Measurements from ENCODE around the gene ANKRD55.

Gene ANKRD55

DNA sequence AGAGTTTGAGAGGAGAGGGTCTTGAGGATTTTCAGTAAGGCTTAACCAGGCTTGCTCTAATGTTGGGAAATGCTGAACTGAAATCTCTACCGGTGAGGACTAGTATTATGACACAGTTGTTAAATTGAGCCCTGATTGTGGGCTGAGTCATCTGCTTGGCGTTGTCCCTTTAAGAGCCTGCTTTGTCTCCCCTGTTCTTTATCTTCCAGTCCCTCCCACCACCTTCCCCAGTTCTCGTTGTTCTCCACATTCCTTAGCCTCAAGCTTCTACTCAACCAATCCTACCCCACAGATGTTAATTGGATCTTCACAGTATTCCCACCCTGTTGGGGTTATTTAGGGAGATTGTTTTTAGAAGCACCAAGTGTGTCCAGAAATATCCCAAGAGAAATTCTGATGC is 57.6 kb downstream of the ANKRD55 start:
- TF ChIP-seq POLR2AphosphoS5 (IDR thresholded peaks at IDR 0.05; ENCODE audit: low read depth, low read length): no peak
- no peak for TF ChIP-seq SIN3A (IDR thresholded peaks at IDR 0.05; ENCODE audit: borderline replicate concordance, insufficient read depth, low read length)
- TF ChIP-seq, protein P1, sequence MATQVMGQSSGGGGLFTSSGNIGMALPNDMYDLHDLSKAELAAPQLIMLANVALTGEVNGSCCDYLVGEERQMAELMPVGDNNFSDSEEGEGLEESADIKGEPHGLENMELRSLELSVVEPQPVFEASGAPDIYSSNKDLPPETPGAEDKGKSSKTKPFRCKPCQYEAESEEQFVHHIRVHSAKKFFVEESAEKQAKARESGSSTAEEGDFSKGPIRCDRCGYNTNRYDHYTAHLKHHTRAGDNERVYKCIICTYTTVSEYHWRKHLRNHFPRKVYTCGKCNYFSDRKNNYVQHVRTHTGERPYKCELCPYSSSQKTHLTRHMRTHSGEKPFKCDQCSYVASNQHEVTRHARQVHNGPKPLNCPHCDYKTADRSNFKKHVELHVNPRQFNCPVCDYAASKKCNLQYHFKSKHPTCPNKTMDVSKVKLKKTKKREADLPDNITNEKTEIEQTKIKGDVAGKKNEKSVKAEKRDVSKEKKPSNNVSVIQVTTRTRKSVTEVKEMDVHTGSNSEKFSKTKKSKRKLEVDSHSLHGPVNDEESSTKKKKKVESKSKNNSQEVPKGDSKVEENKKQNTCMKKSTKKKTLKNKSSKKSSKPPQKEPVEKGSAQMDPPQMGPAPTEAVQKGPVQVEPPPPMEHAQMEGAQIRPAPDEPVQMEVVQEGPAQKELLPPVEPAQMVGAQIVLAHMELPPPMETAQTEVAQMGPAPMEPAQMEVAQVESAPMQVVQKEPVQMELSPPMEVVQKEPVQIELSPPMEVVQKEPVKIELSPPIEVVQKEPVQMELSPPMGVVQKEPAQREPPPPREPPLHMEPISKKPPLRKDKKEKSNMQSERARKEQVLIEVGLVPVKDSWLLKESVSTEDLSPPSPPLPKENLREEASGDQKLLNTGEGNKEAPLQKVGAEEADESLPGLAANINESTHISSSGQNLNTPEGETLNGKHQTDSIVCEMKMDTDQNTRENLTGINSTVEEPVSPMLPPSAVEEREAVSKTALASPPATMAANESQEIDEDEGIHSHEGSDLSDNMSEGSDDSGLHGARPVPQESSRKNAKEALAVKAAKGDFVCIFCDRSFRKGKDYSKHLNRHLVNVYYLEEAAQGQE (IDR thresholded peaks at IDR 0.05; ENCODE audit: insufficient read depth in 1 of 2, low read depth in 2 of 2, low read length in 2 of 2): no peak
- TF ChIP-seq FOXP2 (optimal IDR thresholded peaks at IDR 0.05; ENCODE audit: borderline replicate concordance, extremely low read depth, extremely low read length, insufficient read depth): no peak
- TF ChIP-seq TAF1 (IDR thresholded peaks at IDR 0.05; ENCODE audit: borderline replicate concordance, insufficient read depth, low read length): no peak

GRCh38 chr5:56175021-56175420 is 58.1 kb downstream of the ANKRD55 start:
- TF ChIP-seq, protein P1 (IDR thresholded peaks at IDR 0.05; ENCODE audit: insufficient read depth in 1 of 2, low read depth in 2 of 2, low read length in 2 of 2): no peak
- TF ChIP-seq FOXP2 (optimal IDR thresholded peaks at IDR 0.05; ENCODE audit: borderline replicate concordance, extremely low read depth, extremely low read length, insufficient read depth) (no peak), TAF1 (IDR thresholded peaks at IDR 0.05; ENCODE audit: borderline replicate concordance, insufficient read depth, low read length) (no peak), SIN3A (IDR thresholded peaks at IDR 0.05; ENCODE audit: borderline replicate concordance, insufficient read depth, low read length) (no peak), POLR2AphosphoS5 (IDR thresholded peaks at IDR 0.05; ENCODE audit: low read depth, low read length) (no peak)

- TF ChIP-seq TAF1 (IDR thresholded peaks at IDR 0.05; ENCODE audit: borderline replicate concordance, insufficient read depth, low read length): no peak
- no peak for TF ChIP-seq POLR2AphosphoS5 (IDR thresholded peaks at IDR 0.05; ENCODE audit: low read depth, low read length)
- TF ChIP-seq, protein P1 (IDR thresholded peaks at IDR 0.05; ENCODE audit: insufficient read depth in 1 of 2, low read depth in 2 of 2, low read length in 2 of 2): no peak
- TF ChIP-seq SIN3A (IDR thresholded peaks at IDR 0.05; ENCODE audit: borderline replicate concordance, insufficient read depth, low read length): no peak
- TF ChIP-seq FOXP2 (optimal IDR thresholded peaks at IDR 0.05; ENCODE audit: borderline replicate concordance, extremely low read depth, extremely low read length, insufficient read depth): no peak
These were observed 60.9 kb downstream of the ANKRD55 start for GRCh38 chr5:56172241-56172640.

GRCh38 chr5:56170557-56170956 is 62.6 kb downstream of the ANKRD55 start:
- TF ChIP-seq POLR2AphosphoS5 (IDR thresholded peaks at IDR 0.05; ENCODE audit: low read depth, low read length) (no peak), FOXP2 (optimal IDR thresholded peaks at IDR 0.05; ENCODE audit: borderline replicate concordance, extremely low read depth, extremely low read length, insufficient read depth) (no peak), TAF1 (IDR thresholded peaks at IDR 0.05; ENCODE audit: borderline replicate concordance, insufficient read depth, low read length) (no peak)

DNA sequence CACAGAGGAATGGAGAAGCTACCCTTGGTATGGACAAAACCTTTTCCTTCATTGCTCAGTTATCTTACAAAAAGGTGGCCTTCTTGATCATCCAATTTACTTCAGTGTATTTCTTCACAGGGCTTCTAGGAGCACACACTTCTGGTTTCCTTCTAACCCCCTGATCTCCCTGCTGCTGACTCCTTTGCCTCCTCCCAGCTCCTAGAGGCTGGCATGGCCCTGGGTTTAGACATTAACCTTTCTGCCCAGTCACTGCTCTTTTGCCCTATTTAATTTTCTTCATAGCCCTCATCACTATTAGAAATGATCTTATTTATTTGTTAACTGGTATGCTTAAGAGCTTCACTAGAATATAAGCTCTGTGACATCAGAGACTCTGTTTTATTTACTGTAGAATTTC is 63.2 kb downstream of the ANKRD55 start:
- TF ChIP-seq FOXP2 (optimal IDR thresholded peaks at IDR 0.05; ENCODE audit: borderline replicate concordance, extremely low read depth, extremely low read length, insufficient read depth) (no peak), TAF1 (IDR thresholded peaks at IDR 0.05; ENCODE audit: borderline replicate concordance, insufficient read depth, low read length) (no peak), SIN3A (IDR thresholded peaks at IDR 0.05; ENCODE audit: borderline replicate concordance, insufficient read depth, low read length) (no peak), POLR2AphosphoS5 (IDR thresholded peaks at IDR 0.05; ENCODE audit: low read depth, low read length) (no peak)
- TF ChIP-seq, protein P1 (IDR thresholded peaks at IDR 0.05; ENCODE audit: insufficient read depth in 1 of 2, low read depth in 2 of 2, low read length in 2 of 2): no peak
